Activated T-cell treated with anti-CD3 and anti-CD28 coated beads, Interleukin-2, amount 50 U/mL, for 72 hours (primary cell): ENCODE data around the gene PDZRN3. TPM values are rescaled to one million over a fixed set of nuclear protein-coding genes. Genes with fewer than 3 reads are reported as not detected.

Source experiments
- ATAC-seq, 2 donors: fragments of 150-1000 bp; cut with Tn5 transposase; replicated peaks in 1 of 2; 2 replicates each; pipeline ENCODE4 v1.10.0; 2021; ENCODE audit warnings: moderate library complexity in 2 of 2, mild to moderate bottlenecking in 1 of 2
- DNase-seq, 2 donors: peaks; one replicate each; pipeline ENCODE4 v3.0.0; 2021 to 2022; ENCODE audit warnings: mixed read lengths in 1 of 2
- H3K27ac Mint-ChIP-seq: one replicate; pipeline ENCODE4 v1.8.0; 2022; ENCODE audit warnings: mild to moderate bottlenecking, moderate library complexity, mixed read lengths
- H3K27me3 Mint-ChIP-seq: one replicate; pipeline ENCODE4 v1.8.0; 2022; ENCODE audit warnings: low read depth, mixed read lengths
- H3K36me3 Mint-ChIP-seq, 2 donors: one replicate each; pipeline ENCODE4 v1.8.0; 2022; ENCODE audit warnings: mixed read lengths in 2 of 2, mild to moderate bottlenecking in 1 of 2; ENCODE audit not compliant: insufficient read depth in 2 of 2
- H3K4me1 Mint-ChIP-seq: one replicate; pipeline ENCODE4 v1.8.0; 2022; ENCODE audit warnings: low read depth, mixed read lengths
- H3K4me3 Mint-ChIP-seq, 2 donors: one replicate each; pipeline ENCODE4 v1.8.0; 2022; ENCODE audit warnings: mild to moderate bottlenecking in 2 of 2, mixed read lengths in 2 of 2, moderate library complexity in 2 of 2
- H3K9me3 Mint-ChIP-seq, 2 donors: one replicate each; pipeline ENCODE4 v1.8.0; 2022; ENCODE audit warnings: mixed read lengths in 2 of 2
- total RNA-seq, 2 donors: library from RNA; stranded (reverse); gene quantifications; one replicate each; pipeline ENCODE4 v1.2.3, GENCODE V29; 2022

PDZRN3 gene
- total RNA-seq, 2 donors from 2014 or later = not detected

GRCh38 chr3:73599605-73600004 is 25.1 kb downstream of the PDZRN3 start:
- H3K4me1 Mint-ChIP-seq = no peaks in the 10 kb centered on the region
- ATAC-seq (no peak), DNase-seq (no peak)
- H3K27me3 Mint-ChIP-seq = no peaks in the 10 kb centered on the region
- H3K36me3 Mint-ChIP-seq = no peaks in the 10 kb centered on the region
- H3K4me3 Mint-ChIP-seq = no peak overlapping the region
- no peak overlapping the region for H3K27ac Mint-ChIP-seq
- no peaks in the 10 kb centered on the region for H3K9me3 Mint-ChIP-seq

- DNase-seq = no peak
- no peaks in the 10 kb centered on the region for H3K36me3 Mint-ChIP-seq
- H3K27ac Mint-ChIP-seq = no peak overlapping the region
- H3K4me3 Mint-ChIP-seq = no peak overlapping the region
- H3K9me3 Mint-ChIP-seq = no peaks in the 10 kb centered on the region
- ATAC-seq = no peak
- H3K27me3 Mint-ChIP-seq = no peaks in the 10 kb centered on the region
- no peaks in the 10 kb centered on the region for H3K4me1 Mint-ChIP-seq
These were observed 27.3 kb downstream of the PDZRN3 start for GRCh38 chr3:73597476-73597875.

GRCh38 chr3:73592154-73593144 is 32.3 kb downstream of the PDZRN3 start:
- no peak for ATAC-seq
- H3K4me1 Mint-ChIP-seq = no peaks in the 10 kb centered on the region

GRCh38 chr3:73591286-73591800 is 33.4 kb downstream of the PDZRN3 start:
- Mint-ChIP-seq H3K36me3 (no peaks in the 10 kb centered on the region), H3K27me3 (peaks cover 6% of the 10 kb centered on the region), H3K4me3 (no peak overlapping the region), H3K9me3 (peaks cover 0 to 2% of the 10 kb centered on the region in 2 donors), H3K4me1 (no peaks in the 10 kb centered on the region), H3K27ac (no peak overlapping the region)
- DNase-seq (no peak), ATAC-seq (no peak)

More at GRCh38 chr3:73592154-73593144, 32.3 kb downstream of the PDZRN3 start:
- H3K27ac Mint-ChIP-seq = no peak overlapping the region
- H3K9me3 Mint-ChIP-seq = peaks cover 0 to 2% of the 10 kb centered on the region in 2 donors
- H3K27me3 Mint-ChIP-seq = peaks cover 6% of the 10 kb centered on the region
- no peak for DNase-seq
- no peaks in the 10 kb centered on the region for H3K36me3 Mint-ChIP-seq
- H3K4me3 Mint-ChIP-seq = no peak overlapping the region

- ATAC-seq (no peak), DNase-seq (no peak)
- H3K9me3 Mint-ChIP-seq = peaks cover 0 to 2% of the 10 kb centered on the region in 2 donors
- H3K27me3 Mint-ChIP-seq = peaks cover under 1% of the 10 kb centered on the region
- H3K27ac Mint-ChIP-seq = no peak overlapping the region
- H3K4me3 Mint-ChIP-seq = no peak overlapping the region
- no peaks in the 10 kb centered on the region for H3K36me3 Mint-ChIP-seq
- H3K4me1 Mint-ChIP-seq = no peaks in the 10 kb centered on the region
These were observed 38.1 kb downstream of the PDZRN3 start for GRCh38 chr3:73586628-73587027.

DNA sequence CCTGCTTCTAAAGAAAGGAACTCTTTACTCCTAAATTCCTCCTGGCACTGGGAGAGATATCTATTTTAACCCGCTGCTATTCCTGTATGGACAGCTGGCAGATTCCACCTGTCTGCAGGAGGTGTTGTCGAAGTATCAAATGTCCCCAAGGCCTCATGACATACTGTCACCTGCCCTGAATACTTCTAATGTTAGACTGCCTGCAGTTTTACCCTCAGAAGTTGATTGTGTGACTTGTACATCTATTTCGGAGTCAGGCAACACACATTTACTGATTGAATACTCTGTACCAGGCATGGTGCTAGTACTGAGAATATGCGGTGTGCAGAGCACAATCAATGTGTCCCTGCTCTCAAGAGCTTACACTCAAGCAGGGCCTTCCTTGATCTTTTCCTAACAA is 38.6 kb downstream of the PDZRN3 start:
- Mint-ChIP-seq H3K27ac (no peak overlapping the region), H3K4me3 (no peak overlapping the region), H3K27me3 (no peaks in the 10 kb centered on the region), H3K4me1 (no peaks in the 10 kb centered on the region), H3K36me3 (no peaks in the 10 kb centered on the region), H3K9me3 (peaks cover 0 to 2% of the 10 kb centered on the region in 2 donors)
- ATAC-seq = no peak
- DNase-seq = no peak

GRCh38 chr3:73584873-73585272 is 39.9 kb downstream of the PDZRN3 start:
- H3K27ac Mint-ChIP-seq = no peak overlapping the region
- no peak overlapping the region for H3K4me3 Mint-ChIP-seq
- H3K27me3 Mint-ChIP-seq = no peaks in the 10 kb centered on the region
- H3K9me3 Mint-ChIP-seq = peaks cover 0 to 2% of the 10 kb centered on the region in 2 donors
- no peaks in the 10 kb centered on the region for H3K4me1 Mint-ChIP-seq
- ATAC-seq (no peak), DNase-seq (no peak)
- no peaks in the 10 kb centered on the region for H3K36me3 Mint-ChIP-seq

- Mint-ChIP-seq H3K27ac (no peak overlapping the region), H3K36me3 (no peaks in the 10 kb centered on the region), H3K4me3 (no peak overlapping the region), H3K27me3 (no peaks in the 10 kb centered on the region), H3K9me3 (no peaks in the 10 kb centered on the region), H3K4me1 (no peaks in the 10 kb centered on the region)
- ATAC-seq (no peak), DNase-seq (no peak)
These were observed 42.2 kb downstream of the PDZRN3 start for GRCh38 chr3:73582535-73582934.

DNA sequence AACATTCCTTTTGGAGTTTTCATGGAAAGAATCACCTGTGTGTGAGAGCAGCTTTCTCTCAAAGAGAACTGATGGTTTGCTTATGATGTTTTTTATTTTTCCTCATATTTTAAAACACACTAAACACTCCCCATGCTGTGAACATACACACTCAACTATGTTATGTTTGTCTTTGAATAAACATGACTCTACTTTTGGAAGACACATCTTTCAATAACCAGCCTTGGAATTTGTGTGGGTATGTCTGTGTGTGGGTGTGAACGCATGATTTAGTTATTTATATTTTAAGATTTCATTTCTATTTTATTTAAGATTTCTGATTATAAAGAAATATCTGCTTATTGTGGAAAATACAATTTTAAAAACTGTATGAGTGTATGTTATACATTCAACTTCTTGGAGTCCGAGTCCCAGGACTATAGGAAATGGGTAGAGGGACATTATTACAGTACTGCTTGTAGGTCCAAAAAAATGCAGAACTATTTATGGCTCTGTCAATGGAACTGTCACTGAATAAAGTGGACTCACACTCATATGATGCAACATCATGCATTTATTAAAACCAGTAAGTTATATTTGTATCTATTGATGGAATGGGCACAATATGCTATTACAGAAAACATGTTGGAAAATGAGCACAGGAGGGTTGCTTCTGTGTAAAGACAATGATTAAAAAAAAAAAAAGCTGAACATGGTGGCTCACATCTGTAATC is 43.5 kb downstream of the PDZRN3 start:
- no peaks in the 10 kb centered on the region for H3K9me3 Mint-ChIP-seq
- no peaks in the 10 kb centered on the region for H3K27me3 Mint-ChIP-seq
- no peak overlapping the region for H3K4me3 Mint-ChIP-seq
- ATAC-seq (no peak), DNase-seq (no peak)
- H3K4me1 Mint-ChIP-seq = no peaks in the 10 kb centered on the region
- no peaks in the 10 kb centered on the region for H3K36me3 Mint-ChIP-seq
- no peak overlapping the region for H3K27ac Mint-ChIP-seq

GRCh38 chr3:73580343-73580742 is 44.4 kb downstream of the PDZRN3 start:
- Mint-ChIP-seq H3K27me3 (no peaks in the 10 kb centered on the region), H3K36me3 (no peaks in the 10 kb centered on the region), H3K4me3 (no peak overlapping the region), H3K27ac (no peak overlapping the region), H3K9me3 (no peaks in the 10 kb centered on the region), H3K4me1 (no peaks in the 10 kb centered on the region)
- DNase-seq = peak in 1 of 2 donors; percentile 11
- peak in 1 of 2 donors; percentile 74 for ATAC-seq

- DNase-seq (no peak), ATAC-seq (no peak)
- Mint-ChIP-seq H3K27me3 (no peaks in the 10 kb centered on the region), H3K4me1 (no peaks in the 10 kb centered on the region), H3K36me3 (no peaks in the 10 kb centered on the region), H3K4me3 (no peak overlapping the region), H3K27ac (no peak overlapping the region), H3K9me3 (no peaks in the 10 kb centered on the region)
These were observed 47.0 kb downstream of the PDZRN3 start for GRCh38 chr3:73577704-73578103.

GRCh38 chr3:73576999-73577461 is 47.7 kb downstream of the PDZRN3 start:
- Mint-ChIP-seq H3K4me3 (no peak overlapping the region), H3K9me3 (no peaks in the 10 kb centered on the region), H3K4me1 (no peaks in the 10 kb centered on the region), H3K27ac (no peak overlapping the region), H3K27me3 (peaks cover 5% of the 10 kb centered on the region), H3K36me3 (no peaks in the 10 kb centered on the region)
- ATAC-seq (peak in 1 of 2 donors; percentile 32), DNase-seq (no peak)

GRCh38 chr3:73575953-73576352 is 48.8 kb downstream of the PDZRN3 start:
- Mint-ChIP-seq H3K4me3 (no peak overlapping the region), H3K4me1 (no peaks in the 10 kb centered on the region), H3K27me3 (peaks cover 15% of the 10 kb centered on the region), H3K9me3 (no peaks in the 10 kb centered on the region), H3K27ac (no peak overlapping the region), H3K36me3 (peaks cover 0 to 1% of the 10 kb centered on the region in 2 donors)
- ATAC-seq (no peak), DNase-seq (no peak)
